Astrocyte of the cerebellum (primary cell): ENCODE data around the gene TSPAN14.
A peak's percentile ranks its signal among the peaks of the same experiment; 100 is the strongest.
"Not testable (repeated sequence)": the region's sequence is repeated elsewhere in the genome, so short reads cannot be mapped to it uniquely, and the experiment has no call there.

Experiments
- DNase-seq: peaks from one replicate; pipeline ENCODE4 v3.0.0-alpha.2; 2011; ENCODE audit warnings: low read depth
- H3K4me3 ChIP-seq: 2 replicates; pipeline ENCODE4 v1.5.1; 2011; ENCODE audit warnings: mild to moderate bottlenecking, low read depth, low read length, moderate library complexity
- CTCF ChIP-seq: IDR thresholded peaks from 2 replicates; pipeline ENCODE4 v1.5.1; 2012; ENCODE audit warnings: low read length, low read depth, moderate library complexity, mild to moderate bottlenecking; ENCODE audit errors: missing control alignments
- in situ Hi-C: cut with HindIII; loops from 2 replicates; pipeline ENCODE4 v1.10.0; 2017; ENCODE audit warnings: low sequenced_read_pairs

Gene TSPAN14

DNA sequence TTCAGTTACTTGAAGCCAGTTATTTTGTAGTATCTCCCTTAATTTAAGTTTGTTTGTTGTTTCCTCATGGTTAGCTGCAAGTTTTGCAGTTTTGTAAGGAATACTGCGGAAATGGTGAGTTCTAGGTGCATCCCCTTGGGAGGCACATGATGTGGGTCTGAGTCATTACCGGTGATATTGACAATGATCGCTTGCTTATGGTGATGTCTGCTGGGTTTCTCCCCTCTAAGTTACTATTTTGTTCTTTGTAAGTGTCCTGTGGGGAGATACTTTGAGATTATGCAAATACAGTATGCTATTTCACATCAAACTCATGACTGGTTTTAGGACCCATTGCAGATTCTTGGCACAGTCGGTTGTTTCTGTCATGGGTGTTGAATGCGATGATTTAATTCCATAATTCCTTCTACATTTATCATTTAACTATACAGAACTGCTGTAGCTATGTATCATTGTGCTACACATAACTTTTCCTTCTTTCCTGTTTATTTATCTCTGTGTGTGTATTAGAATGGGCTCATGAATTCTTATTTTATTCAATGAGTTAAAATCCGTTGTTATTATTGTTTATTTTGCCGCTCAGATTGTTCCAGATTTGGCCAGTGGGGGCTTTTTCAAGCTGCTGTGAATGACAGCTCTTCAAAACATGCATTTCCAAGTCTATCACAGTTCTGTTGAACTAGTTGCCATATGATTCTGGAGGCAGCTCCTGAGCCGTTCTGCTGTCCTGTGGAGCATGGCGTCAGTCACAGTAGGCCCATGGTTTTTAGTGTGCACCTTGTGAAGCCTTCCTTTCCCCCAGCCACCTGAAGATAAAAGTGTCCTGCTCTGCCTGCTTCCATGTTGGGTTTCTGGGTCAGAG lies 18.4 kb downstream of the TSPAN14 start:
- peak; percentile 2 for TF ChIP-seq CTCF
- no peak overlapping the region for H3K4me3 ChIP-seq
- in situ Hi-C loops, result no loop called here
- DNase-seq, result no peak

DNA sequence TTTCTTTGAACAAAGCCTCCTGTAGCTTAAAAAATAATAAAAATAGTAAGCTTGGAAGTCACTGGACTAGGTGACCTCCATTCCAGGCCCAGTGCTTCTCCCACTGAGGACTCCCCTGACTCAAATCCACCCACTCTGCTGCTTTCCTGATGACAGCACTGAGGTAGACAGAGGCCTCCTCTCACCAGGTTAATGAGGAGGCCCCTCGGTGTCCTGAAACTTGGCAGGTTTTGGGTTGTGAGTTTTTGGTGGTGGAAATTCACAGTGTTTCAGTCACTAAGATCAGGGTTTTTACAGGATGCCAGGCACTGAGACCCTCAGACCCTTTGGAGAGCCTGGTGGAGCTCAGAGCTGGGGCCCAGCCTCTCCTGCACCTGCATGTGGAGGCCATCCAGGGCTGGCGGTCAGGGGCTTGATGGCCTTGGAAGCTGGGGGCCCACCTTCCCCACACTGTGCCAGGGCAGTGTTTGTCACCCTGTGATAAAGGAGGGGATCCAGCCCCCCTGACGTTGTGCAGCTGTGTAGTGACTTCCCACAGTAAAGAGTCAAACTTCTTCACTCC lies 19.1 kb downstream of the TSPAN14 start:
- no peak overlapping the region for H3K4me3 ChIP-seq

GRCh38 chr10:80473692-80474596 lies 19.8 kb downstream of the TSPAN14 start:
- DNase-seq, result no peak
- in situ Hi-C loops, result no loop called here
- no peak overlapping the region for H3K4me3 ChIP-seq
- TF ChIP-seq CTCF, result no peak

More for the DNA sequence above, 19.1 kb downstream of the TSPAN14 start:
- DNase-seq, result no peak
- in situ Hi-C loops, result no loop called here
- TF ChIP-seq CTCF, result no peak

DNA sequence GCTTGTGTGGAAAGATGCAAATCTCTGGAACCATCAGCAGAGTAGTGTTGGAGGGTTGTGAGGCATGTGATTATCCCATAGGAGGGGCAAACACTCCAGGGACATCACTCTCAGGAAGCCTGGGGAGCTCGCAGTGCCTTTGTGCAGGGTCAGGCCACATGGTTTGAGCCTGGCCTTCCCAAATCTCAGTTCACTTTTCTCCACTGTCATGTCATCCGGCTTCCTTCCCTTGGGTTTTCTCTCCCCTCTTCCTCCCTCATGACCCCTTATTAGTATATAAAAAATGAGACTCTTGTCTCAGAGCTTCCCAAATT lies 20.4 kb downstream of the TSPAN14 start:
- H3K4me3 ChIP-seq, result no peak overlapping the region
- in situ Hi-C loops, result no loop called here
- TF ChIP-seq CTCF, result no peak
- DNase-seq, result no peak

DNA sequence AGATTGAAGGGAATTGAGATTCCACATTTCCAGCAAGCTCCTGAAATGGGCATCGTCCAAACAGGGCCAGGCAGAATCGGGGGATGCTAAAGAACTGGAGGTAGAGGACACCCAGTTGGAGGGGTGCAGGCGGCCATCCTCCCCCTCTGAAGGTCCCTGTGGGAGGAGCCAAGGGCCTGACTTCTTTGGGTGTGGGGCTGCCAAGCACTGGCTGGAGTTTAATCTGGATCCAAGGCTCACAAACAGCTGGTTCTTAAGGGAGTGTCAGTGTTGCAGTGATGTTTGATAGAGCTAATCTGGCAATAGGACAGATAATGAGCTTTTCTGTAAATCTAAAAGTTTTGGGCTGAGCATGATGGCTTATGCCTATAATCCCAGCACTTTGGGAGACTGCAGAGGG lies 20.8 kb downstream of the TSPAN14 start:
- DNase-seq, result no peak
- no peak overlapping the region for H3K4me3 ChIP-seq
- in situ Hi-C loops, result no loop called here
- TF ChIP-seq CTCF, result no peak

GRCh38 chr10:80475641-80476040 lies 21.5 kb downstream of the TSPAN14 start:
- H3K4me3 ChIP-seq, DNase-seq, in situ Hi-C loops: not testable (repeated sequence)
